Omental fat pad (tissue), 4 donors: ENCODE measurements around the gene CEP57L1. TPM values are rescaled to one million over a fixed set of nuclear protein-coding genes. Genes with fewer than 3 reads are reported as not detected.
A peak's percentile ranks its signal among the peaks of the same experiment; 100 is the strongest.
"Not testable (repeated sequence)": the region's sequence is repeated elsewhere in the genome, so short reads cannot be mapped to it uniquely, and the experiment has no call there.

Experiments
- ATAC-seq: fragments of 150-250 bp; one replicate; pipeline ENCODE4 v1.9.1; 2016; ENCODE audit warnings: mild to moderate bottlenecking, moderate library complexity; ENCODE audit not compliant: low FRiP score
- DNase-seq: peaks from one replicate; pipeline ENCODE4 v3.0.0-alpha.2; 2019; ENCODE audit warnings: low spot score
- total RNA-seq, 4 donors: library from RNA; depleted of rRNA; stranded (reverse); fragments of >200 nt; gene quantifications; one replicate each; pipeline ENCODE4 v1.1.0, GENCODE V29; 2016
- TF ChIP-seq, protein P1 (sequence below), 3 donors: fragments of 450-650 bp; IDR thresholded peaks; one replicate each; pipeline ENCODE4 v1.5.1; 2016 to 2017; ENCODE audit warnings: antibody characterized with exemption in 3 of 3, mild to moderate bottlenecking in 3 of 3, moderate library complexity in 2 of 3

The CEP57L1 gene
- total RNA-seq, 4 donors from 2014 or later, result 7.8 to 25.6 (median 19.6) TPM

DNA sequence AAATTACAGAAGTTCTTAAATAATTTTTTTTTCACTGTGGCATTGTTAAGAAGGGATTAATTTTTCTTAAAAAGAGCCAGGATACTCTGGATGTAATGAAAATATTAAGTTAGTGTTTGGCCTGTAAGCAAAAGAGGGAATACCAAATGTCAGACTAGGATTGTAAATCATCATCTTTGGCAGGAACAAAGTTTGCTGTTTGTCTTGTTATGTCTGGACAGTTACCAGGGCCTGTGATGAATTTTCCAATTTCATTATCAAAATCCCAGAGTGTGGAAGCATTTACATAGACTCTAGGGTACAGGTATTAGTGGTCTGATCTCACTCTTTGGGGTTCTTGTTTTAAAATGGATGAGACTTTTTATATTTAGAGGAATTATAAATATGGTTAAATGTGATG is 26.1 kb downstream of the CEP57L1 start:
- DNase-seq, result no peak
- TF ChIP-seq, protein P1, sequence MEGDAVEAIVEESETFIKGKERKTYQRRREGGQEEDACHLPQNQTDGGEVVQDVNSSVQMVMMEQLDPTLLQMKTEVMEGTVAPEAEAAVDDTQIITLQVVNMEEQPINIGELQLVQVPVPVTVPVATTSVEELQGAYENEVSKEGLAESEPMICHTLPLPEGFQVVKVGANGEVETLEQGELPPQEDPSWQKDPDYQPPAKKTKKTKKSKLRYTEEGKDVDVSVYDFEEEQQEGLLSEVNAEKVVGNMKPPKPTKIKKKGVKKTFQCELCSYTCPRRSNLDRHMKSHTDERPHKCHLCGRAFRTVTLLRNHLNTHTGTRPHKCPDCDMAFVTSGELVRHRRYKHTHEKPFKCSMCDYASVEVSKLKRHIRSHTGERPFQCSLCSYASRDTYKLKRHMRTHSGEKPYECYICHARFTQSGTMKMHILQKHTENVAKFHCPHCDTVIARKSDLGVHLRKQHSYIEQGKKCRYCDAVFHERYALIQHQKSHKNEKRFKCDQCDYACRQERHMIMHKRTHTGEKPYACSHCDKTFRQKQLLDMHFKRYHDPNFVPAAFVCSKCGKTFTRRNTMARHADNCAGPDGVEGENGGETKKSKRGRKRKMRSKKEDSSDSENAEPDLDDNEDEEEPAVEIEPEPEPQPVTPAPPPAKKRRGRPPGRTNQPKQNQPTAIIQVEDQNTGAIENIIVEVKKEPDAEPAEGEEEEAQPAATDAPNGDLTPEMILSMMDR (IDR thresholded peaks at IDR 0.05), result no peak
- ATAC-seq, result peak; percentile 63

GRCh38 chr6:109124219-109124618 is 28.9 kb downstream of the CEP57L1 start:
- ATAC-seq (no peak), DNase-seq (no peak)
- TF ChIP-seq, protein P1 (IDR thresholded peaks at IDR 0.05), result no peak

DNA sequence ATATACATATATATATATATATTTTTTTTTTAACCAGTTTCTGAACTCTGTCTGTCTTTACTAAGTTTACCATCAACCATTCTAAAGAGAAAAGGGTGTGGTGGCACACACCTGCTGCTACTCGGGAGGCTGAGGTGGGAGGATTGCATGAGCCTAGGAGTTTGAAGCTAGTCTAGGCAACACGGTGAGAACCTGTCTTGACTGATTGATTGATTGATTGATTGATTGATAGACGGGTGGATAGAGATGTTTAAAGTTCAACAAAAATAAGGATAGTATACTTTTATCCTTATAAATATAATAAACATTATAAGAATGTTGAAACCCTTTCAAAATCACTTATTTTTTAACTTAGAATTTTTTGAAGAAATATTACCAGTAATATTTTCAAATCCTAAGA is 30.2 kb downstream of the CEP57L1 start:
- DNase-seq (no peak), ATAC-seq (no peak)
- TF ChIP-seq, protein P1 (IDR thresholded peaks at IDR 0.05), result no peak

DNA sequence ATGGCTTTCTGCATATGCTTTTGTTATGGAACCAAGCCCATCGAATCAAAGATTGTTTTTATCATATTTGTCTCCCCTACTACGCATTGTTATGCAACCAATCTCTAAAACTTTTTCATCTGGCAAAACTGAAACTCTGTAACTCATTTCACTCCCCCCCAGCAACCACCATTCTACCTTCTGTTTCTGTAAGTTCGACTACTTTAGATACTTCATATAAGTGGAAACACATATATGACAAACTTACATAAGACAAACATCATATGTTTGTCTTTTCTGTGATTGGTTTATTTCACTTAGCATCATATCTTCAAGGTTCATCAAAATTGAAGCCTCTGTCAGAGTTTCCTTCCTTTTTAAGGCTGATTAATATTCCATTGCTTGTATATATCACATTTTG is 34.8 kb downstream of the CEP57L1 start:
- TF ChIP-seq, protein P1 (IDR thresholded peaks at IDR 0.05), result no peak
- ATAC-seq (no peak), DNase-seq (no peak)

DNA sequence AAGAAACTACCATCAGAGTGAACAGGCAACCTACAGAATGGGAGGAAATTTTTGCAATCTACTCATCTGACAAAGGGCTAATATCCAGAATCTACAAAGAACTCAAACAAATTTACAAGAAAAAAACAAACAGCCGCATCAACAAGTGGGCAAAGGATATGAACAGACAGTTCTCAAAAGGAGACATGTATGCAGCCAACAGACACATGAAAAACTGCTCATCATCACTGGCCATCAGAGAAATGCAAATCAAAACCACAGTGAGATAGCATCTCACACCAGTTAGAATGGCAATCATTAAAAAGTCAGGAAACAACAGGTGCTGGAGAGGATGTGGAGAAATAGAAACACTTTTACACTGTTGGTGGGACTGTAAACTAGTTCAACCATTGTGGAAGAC is 40.3 kb downstream of the CEP57L1 start:
- ATAC-seq, DNase-seq: not testable (repeated sequence)

DNA sequence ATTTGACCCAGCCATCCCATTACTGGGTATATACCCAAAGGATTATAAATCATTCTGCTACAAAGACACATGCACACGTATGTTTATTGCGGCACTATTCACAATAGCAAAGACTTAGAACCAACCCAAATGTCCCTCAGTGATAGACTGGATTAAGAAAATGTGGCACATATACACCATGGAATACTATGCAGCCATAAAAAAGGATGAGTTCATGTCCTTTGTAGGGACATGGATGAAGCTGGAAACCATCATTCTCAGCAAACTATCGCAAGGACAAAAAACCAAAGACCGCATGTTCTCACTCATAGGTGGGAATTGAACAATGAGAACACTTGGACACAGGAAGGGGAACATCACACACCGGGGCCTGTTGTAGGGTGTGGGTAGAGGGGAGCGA is 40.7 kb downstream of the CEP57L1 start:
- DNase-seq, ATAC-seq: not testable (repeated sequence)

DNA sequence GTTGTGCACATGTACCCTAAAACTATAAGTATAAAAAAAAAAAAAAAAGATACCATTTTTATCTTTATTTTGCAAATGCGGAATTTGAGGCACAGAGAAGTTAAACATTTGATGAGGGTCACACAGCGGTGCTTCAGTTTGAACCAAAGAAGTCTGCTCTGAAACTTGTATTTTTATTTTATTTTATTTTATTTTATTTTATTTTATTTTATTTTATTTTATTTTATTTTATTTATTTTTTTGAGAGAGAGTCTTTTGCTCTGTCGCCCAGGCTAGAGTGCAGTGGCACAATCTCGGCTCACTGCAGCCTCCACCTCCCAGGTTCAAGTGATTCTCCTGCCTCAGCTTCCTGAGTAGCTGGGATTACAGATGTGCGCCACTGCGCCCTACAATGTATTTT is 41.2 kb downstream of the CEP57L1 start:
- DNase-seq, ATAC-seq: not testable (repeated sequence)

DNA sequence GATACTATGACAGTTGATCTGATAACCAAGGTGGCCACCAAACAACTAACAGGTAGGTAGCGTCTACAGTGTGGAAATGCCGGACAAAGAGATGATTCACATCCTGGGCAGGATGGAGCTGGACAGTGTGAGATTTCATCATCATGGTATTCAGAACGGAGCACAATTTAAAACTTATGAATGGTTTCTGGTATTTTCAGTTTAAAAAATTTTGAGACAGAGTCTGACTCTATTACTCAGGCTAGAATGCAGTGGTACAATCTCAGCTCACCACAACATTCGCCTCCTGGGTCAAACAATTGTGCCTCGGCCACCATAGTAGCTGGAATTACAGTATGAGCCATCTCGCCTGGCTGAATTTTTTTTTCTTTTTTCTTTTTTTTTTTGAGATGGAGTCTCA is 43.8 kb downstream of the CEP57L1 start:
- TF ChIP-seq, protein P1 (IDR thresholded peaks at IDR 0.05), result no peak
- ATAC-seq (no peak), DNase-seq (no peak)

GRCh38 chr6:109142067-109142466 is 46.8 kb downstream of the CEP57L1 start:
- not testable (repeated sequence) for DNase-seq, ATAC-seq
